ENCODE measurements around the gene EOLA1. TPM values are rescaled to one million over a fixed set of nuclear protein-coding genes. Genes with fewer than 3 reads are reported as not detected.
A peak's percentile ranks its signal among the peaks of the same experiment; 100 is the strongest.
"Not testable (repeated sequence)": the region's sequence is repeated elsewhere in the genome, so short reads cannot be mapped to it uniquely, and the experiment has no call there.

EOLA1 gene
- total RNA-seq (2014; rRNA removed; shearing (Covaris generic)): 10.9 and 11.1 TPM in 2 replicates

DNA sequence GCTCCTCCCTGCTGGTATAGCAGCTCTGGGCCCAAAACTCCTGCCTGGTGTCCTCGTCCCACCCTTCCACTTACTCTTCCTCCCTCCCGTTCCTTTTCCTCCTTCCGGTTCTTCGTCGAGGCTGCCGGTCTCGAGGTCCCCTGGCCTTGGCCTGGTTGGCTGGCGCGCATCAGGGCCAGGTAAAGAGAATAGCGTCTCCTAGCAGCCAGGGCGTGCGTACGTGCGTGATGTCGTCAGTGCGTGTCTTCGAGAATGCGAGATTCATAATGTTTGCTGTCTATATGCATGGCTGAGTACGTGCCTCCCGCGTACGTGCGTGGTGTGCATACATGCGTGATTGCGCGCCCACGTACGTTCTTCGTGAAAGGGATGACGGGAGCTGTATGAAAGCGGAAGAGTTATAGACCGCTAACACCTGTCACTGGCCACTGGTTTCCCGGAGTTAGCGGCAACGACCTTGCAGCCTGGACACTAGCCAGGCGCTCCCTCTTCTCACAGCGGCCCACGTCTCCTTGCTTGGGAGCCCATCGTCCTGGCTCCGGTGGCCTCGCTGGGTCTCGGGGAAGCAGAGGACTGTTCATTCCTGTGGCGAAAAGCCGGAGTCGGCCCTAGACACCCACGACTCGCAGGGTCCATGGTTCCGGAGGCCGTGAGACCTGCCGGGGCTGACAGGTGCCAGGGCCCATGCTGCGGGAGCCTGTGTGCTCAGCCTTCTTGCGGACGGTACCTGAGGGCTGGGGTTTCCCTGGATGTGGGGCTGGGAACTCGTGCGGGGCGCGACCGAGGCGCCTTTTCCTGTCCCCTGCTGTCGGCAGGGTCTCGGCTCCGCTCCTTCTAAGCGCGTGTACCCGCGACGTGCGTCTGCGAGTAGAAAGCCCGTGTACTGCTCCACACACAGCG is at the start of gene EOLA1:
TSS of gene EOLA1 (plus strand) at position 392 of the 900 bp plus-strand sequence. CDS start 4,619 bp downstream, outside the sequence.
- Histone ChIP-seq H3K4me3 (peak within 1 kb of the TSS; percentile 71), H3K27ac (peak within 1 kb of the TSS; percentile 85), H3K9me3 (replicated peaks) (no peaks in the 10 kb centered on the region), H3K36me3 (no peaks in the 10 kb centered on the region), H3K27me3 (no peaks in the 10 kb centered on the region), H3K4me1 (no peaks in the 10 kb centered on the region)
- peak; percentile 90 to 92 for DNase-seq

DNA sequence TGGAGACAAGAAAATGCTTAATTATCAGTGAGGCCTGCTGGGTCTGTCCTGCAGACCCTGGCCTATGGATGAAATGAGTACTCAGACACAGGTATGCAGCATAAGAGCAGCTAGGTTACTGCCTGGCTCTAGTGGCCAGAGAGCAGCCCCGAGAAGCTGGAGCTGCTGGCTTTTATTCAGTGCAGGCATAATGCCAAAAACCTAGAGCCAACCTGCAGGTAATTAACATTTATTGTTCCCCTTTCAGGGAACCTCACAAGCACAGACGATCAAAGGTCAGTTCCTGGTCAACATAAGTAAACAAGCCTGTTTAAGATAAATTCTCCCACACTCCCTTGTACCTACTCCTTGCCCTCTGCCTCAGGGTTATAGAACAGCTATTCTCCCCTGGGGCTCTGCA is 49.0 kb upstream of the EOLA1 start:
- no peak overlapping the region for H3K27ac ChIP-seq
- DNase-seq: no peak
- H3K4me3 ChIP-seq: no peak overlapping the region
- H3K27me3 ChIP-seq: no peaks in the 10 kb centered on the region
- no peaks in the 10 kb centered on the region for H3K36me3 ChIP-seq
- H3K4me1 ChIP-seq: no peaks in the 10 kb centered on the region
- no peaks in the 10 kb centered on the region for H3K9me3 ChIP-seq (replicated peaks)

DNA sequence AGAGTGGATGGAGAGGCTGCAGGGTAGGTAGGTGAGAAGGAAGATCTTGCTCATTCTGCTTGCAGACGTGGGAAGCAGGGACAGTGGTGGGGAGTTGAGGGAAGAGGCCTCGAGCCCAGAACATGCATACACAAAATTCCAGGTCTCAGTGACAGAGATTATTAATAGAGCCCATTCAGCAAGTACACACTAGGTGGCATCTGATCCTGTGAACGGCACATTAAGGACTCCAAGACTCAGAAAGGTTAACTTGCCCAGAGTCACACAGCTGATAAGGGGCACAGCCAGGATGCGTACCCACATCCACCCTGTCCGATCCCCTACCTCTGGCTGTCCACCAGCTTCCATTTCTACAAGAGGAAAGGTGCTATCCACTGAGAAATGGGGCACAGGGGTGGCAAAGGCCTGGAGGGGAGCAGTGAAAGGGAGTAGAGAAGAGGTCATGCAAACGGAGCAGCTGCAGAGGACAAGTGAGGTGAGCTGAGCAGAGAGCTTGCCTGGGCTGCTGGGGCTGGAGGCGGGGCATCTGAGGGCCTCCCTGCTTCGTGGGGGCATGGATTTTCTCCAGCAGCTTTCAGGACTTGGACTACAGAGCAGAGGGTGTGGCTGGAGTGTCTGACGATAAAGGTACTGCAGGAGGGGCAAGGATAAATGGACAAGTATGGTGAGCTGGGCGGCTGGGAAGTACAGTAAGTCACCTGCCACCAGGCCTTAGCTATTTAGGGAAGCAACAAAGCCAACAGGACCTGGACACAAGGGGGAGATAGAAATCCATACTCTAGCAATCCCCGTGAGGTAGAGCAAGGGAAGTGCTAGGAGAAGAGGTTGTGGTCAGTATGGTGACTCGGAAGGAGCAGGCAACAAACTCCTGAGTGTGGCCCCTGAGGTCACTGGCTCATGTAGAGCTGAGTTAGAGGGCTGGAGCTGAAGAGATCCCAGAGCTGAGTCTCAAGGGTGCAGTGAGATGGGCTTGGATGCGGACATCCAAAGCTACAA is 46.9 kb upstream of the EOLA1 start:
- Histone ChIP-seq H3K27me3 (no peaks in the 10 kb centered on the region), H3K9me3 (replicated peaks) (no peaks in the 10 kb centered on the region), H3K36me3 (no peaks in the 10 kb centered on the region), H3K27ac (no peak overlapping the region), H3K4me1 (no peaks in the 10 kb centered on the region), H3K4me3 (no peak overlapping the region)
- no peak for DNase-seq

DNA sequence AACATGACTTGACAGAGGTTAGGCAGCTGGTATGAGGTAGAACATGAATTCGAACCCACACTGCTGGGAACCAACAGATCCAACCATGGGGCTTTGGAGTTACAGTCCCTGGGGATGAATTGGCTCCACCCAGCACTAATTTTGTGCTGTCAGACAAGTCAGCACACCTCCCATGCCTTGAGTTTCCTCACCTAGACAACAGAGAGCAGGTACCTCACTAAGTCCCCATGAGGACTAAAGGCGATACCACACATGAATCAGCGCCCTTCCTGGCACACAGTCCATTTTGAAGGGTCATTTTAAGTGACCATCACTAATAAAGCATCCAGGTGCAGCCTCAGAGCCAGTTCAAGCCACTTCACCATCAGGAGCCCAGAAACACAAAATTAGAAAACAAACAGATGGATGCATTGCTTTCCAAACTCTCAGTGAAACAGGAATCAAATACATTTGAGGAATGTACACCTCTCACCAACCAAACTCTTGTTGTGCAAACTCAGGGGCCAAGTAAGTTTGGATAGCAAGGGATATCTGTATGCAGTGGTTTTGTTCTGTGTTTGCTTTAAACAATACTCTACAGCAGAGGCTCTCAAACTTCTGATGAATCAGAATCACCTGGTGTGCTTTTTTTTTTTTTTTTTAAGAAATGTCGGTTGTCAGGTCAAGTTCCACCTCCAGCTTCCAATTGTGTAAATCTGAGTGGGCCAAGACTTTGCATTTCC is 45.8 kb upstream of the EOLA1 start:
- Histone ChIP-seq H3K4me1 (no peaks in the 10 kb centered on the region), H3K36me3 (no peaks in the 10 kb centered on the region), H3K4me3 (no peak overlapping the region), H3K27ac (no peak overlapping the region), H3K27me3 (no peaks in the 10 kb centered on the region), H3K9me3 (replicated peaks) (no peaks in the 10 kb centered on the region)
- no peak for DNase-seq

DNA sequence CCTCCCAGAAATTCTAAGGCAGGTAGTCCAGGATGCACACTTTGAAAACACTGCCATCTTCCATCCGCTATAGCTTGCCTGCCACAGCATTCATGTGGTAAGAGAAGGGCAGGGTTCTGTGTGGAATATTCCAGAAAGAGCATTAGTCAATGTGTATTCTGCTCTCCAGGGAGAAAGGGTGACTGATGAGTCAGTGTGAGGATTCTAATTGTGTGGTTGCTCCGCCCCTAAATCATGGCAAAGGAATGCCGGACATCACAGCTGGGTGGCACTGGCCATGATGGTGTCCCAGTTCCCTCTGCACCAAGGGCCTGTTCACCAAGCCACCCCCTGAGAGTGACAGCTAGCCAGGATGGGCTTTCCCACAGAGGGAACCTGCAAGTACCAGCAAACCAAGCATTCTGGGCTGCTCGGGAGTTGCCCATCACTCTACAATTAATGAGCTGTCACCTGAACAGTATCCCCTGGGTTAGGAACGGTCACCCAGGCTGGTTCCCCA is 45.2 kb upstream of the EOLA1 start:
- H3K9me3 ChIP-seq (replicated peaks): no peaks in the 10 kb centered on the region
- H3K4me1 ChIP-seq: no peaks in the 10 kb centered on the region
- no peaks in the 10 kb centered on the region for H3K36me3 ChIP-seq
- DNase-seq: peak in 1 of 2 experiments; percentile 8
- no peaks in the 10 kb centered on the region for H3K27me3 ChIP-seq
- H3K27ac ChIP-seq: no peak overlapping the region
- H3K4me3 ChIP-seq: no peak overlapping the region

DNA sequence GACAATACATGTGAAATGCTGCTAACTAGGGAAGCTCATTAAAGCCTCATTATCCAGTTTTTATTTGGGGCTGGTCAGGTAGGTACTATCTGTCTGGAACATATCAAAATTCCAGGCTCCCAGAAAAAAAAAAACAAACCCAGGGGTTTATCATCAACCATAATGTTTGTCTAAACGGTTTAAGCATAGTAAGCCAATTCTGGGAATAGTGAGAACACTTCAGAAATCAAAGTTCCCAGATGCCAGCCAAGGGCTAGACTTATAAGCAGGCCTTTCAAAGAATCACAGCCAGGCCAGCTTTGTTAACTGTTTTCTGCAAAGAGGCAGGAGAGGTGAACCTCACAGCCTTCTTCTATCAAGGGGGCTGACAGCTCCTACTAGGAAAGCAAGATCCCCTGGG is 43.8 kb upstream of the EOLA1 start:
- H3K27me3 ChIP-seq: no peaks in the 10 kb centered on the region
- no peaks in the 10 kb centered on the region for H3K36me3 ChIP-seq
- DNase-seq: no peak

DNA sequence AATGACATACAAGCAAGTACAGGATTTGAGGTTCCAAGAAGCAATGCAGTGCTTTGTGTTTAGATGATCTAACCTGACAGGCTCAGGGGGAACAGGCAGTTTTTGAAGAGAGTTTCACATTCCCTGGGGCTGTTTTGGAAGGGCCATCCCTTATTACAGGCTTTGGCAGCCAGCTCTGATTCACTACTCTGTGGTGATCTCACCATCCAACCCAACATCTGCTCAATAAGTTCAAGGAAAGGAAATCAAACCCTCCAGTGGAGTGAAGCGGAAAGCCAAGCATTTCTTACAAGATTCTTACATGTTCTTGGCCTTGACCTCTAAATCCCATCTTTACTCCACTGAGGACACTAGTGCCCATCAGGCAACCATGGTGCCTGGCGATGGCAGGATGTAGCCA is 43.2 kb upstream of the EOLA1 start:
- no peak for DNase-seq
- Histone ChIP-seq H3K4me1 (no peaks in the 10 kb centered on the region), H3K9me3 (replicated peaks) (no peaks in the 10 kb centered on the region), H3K4me3 (no peak overlapping the region), H3K27ac (no peak overlapping the region), H3K36me3 (no peaks in the 10 kb centered on the region), H3K27me3 (no peaks in the 10 kb centered on the region)

More for the DNA sequence above, 43.8 kb upstream of the EOLA1 start:
- H3K4me1 ChIP-seq: no peaks in the 10 kb centered on the region
- H3K27ac ChIP-seq: no peak overlapping the region
- H3K4me3 ChIP-seq: no peak overlapping the region
- no peaks in the 10 kb centered on the region for H3K9me3 ChIP-seq (replicated peaks)

DNA sequence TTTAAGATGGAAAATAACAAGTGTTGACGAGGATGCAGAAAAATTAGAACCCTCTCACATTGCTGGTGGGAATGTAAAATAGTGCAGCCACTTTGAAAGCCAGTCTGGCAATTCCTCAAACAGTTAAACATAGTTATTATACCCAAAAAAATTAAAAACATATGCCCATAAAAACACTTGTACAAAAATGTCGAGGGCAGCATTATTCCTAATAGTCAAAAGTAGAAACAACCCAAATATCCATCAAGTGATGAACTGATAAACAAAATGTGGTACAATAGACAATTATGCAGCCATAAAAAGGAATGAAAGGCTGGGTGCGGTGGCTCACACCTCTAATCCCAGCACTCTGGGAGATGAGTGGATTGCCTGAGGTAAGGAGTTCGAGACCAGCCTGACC is 42.0 kb upstream of the EOLA1 start:
- Histone ChIP-seq H3K4me1 (no peaks in the 10 kb centered on the region), H3K9me3 (replicated peaks) (no peaks in the 10 kb centered on the region), H3K4me3 (no peak overlapping the region), H3K36me3 (no peaks in the 10 kb centered on the region), H3K27ac (no peak overlapping the region), H3K27me3 (no peaks in the 10 kb centered on the region)
- DNase-seq: no peak

DNA sequence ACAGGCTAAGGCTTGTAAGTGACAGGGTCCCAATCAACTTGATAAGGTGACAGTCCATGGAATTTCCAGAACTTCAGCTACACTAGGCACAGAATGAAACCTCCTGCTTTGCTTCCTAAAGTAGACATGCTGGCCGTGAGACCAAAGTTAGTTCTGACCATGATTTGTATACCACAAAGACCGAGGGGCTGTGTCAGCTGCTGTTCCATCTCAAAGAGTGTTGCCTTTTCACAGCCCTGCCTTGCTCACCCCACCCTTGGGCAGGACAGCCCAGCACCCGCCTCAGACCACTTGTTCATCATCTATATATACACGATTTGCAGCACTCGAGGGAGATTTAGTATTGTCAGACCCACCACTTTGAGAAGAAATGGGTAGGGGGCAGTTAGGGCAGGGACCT is 41.0 kb upstream of the EOLA1 start:
- Histone ChIP-seq H3K27ac (no peak overlapping the region), H3K4me3 (no peak overlapping the region)
- DNase-seq: no peak

DNA sequence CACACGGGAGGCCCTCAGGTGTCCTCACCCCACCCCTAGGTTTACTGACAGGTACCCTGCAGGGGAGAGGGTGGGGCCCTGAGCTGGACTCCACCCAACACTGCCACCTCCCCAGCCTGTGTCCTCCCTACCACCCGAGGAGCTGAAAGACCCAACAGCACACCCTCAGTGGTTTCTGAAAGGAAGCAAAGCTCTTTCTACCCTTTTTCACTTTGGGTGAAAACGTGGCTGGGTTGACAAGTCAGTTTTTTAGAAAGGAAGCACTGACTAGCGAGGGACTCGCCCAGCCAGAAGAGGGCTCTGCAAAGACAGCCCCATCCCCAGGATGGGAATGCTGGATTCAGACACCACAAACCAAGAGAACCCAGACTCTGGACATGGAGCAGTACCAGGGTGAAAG is 37.9 kb upstream of the EOLA1 start:
- H3K36me3 ChIP-seq; H3K27ac ChIP-seq; H3K9me3 ChIP-seq (replicated peaks); H3K4me1 ChIP-seq; DNase-seq; H3K4me3 ChIP-seq; H3K27me3 ChIP-seq: not testable (repeated sequence)

More for the DNA sequence above, 41.0 kb upstream of the EOLA1 start:
- H3K4me1 ChIP-seq: peaks cover 5% of the 10 kb centered on the region; the same call in 1 of the 2 replicates
- H3K9me3 ChIP-seq (replicated peaks): no peaks in the 10 kb centered on the region
- no peaks in the 10 kb centered on the region for H3K27me3 ChIP-seq
- H3K36me3 ChIP-seq: no peaks in the 10 kb centered on the region

DNA sequence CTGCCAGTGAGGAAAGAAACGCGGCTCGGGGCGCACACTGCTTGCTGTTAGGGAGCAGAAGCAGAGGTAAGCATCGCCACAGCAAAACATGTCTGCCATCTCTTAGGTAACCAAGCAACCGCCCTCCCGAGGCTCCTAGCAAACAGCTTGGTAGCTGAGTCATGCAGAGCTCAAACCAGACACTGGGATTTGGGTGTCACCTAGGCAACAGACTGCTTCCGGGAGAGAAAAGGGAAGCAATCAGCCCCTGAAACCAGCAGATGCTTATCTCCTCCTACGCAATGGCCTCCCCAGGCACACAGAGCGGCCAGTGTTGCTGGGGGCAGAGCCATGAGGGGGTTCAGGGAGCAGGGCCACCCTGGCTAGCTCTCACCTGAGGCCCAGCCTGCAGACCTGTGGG is 37.4 kb upstream of the EOLA1 start:
- not testable (repeated sequence) for H3K4me1 ChIP-seq; H3K27me3 ChIP-seq; H3K27ac ChIP-seq; DNase-seq; H3K9me3 ChIP-seq (replicated peaks); H3K36me3 ChIP-seq; H3K4me3 ChIP-seq

DNA sequence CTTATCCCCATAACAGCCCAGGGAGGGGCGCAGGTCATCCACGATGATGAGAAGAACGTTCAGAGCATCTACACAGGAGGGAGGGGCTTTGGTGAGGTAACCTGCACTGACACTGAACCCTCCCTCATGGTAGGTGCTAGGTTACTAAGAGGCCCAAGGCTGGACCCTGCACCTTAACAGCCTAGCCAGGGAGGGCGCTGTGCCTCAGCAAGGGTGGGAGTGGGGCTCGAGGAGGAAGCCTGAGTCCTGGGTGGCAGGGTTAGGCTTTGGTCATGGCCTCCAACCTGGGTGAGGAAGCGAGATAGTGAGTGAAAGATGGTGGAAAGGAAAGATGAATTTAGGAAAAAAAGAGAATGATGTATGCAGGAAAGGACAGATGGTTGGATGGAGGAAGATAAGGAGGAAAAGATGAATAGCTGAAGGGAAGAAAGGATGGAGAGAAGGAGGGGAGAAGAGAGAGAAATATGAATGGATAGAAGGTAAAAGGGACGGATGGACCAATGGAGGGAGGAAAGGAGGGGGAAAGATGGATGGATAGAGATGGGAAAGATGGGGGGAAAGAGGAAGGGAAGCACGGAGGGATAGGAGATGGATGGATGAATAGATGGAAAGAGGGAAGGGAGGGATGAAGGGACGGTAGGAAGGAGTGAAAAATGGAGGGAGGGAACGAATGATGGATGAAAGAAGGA is 36.4 kb upstream of the EOLA1 start:
- Histone ChIP-seq H3K27me3 (no peaks in the 10 kb centered on the region), H3K4me1 (peaks cover 5% of the 10 kb centered on the region; the same call in 1 of the 2 replicates), H3K4me3 (peak overlapping the region; percentile 63), H3K27ac (peak overlapping the region; percentile 64), H3K9me3 (replicated peaks) (no peaks in the 10 kb centered on the region), H3K36me3 (no peaks in the 10 kb centered on the region)
- DNase-seq: peak; percentile 11 to 25

DNA sequence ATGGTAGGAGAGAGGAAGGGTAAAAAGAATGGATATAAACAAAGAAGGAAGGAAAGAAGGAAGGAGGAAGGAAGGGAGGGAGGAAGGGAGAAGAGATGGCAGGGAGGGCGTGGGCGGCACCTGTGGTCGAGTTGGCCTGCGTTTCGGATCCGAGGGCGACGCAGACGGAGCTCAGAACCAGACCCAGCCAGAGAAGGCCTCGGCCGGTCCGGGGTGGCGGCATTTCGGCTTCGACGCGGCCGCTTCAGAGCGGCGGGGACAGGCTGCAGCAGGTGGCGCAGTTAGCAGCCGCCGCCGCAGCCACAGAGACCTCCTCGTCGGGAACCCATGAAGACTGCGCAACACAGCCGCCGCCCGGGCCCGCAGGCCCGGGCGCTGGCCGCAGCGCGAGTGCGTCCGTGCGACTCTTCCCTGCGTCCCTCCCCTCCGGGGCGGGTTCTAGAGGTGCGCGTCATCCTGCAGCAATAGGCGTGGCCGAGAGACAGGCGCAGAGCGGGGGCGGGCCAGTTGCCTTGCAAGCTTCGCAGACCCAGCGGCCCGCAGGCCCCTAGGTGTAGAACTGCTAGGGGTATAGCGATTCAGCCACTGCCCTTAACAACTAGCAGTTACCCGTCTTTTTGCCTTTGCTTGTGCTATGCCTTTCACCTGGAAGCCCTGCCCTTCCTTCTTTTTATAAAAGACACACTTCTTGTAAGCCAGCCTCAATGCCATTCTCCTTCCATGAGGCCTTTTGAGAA is 35.7 kb upstream of the EOLA1 start, which contains the start of gene IDS:
TSS of gene IDS (minus strand) at position 392 of the 737 bp plus-strand sequence. CDS start at position 223, 169 bp downstream.
- peak within 1 kb of the TSS; percentile 64 for H3K27ac ChIP-seq
- H3K9me3 ChIP-seq (replicated peaks): no peaks in the 10 kb centered on the region
- peaks cover 5% of the 10 kb centered on the region; the same call in 1 of the 2 replicates for H3K4me1 ChIP-seq
- H3K36me3 ChIP-seq: no peaks in the 10 kb centered on the region
- DNase-seq: peak; percentile 85 to 86
- H3K4me3 ChIP-seq: peak within 1 kb of the TSS; percentile 63
- no peaks in the 10 kb centered on the region for H3K27me3 ChIP-seq

Measured in SJCRH30 (cell line).